ENCODE data around the gene SERINC4.

SERINC4 gene

DNA sequence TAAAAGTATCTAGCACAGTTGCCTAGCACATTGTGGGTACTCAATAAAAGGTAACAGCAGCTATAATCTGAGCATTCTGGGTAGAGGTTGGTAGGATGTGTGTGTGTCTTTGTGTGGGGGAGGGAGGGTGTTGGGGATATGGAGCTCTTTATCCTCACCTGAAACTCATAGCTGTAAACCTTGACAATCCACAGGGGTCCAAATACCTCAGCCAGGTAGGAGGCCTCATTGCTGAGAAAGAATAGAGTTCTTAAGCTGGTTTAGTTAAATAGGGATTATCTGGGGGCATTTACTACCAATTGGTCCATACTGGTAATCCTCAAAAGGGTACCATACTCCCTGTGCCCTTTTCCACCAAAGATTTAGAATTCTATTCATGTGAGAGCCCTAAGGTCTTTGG lies 4.0 kb downstream of the SERINC4 start:
- DNase-seq, result no peak

DNA sequence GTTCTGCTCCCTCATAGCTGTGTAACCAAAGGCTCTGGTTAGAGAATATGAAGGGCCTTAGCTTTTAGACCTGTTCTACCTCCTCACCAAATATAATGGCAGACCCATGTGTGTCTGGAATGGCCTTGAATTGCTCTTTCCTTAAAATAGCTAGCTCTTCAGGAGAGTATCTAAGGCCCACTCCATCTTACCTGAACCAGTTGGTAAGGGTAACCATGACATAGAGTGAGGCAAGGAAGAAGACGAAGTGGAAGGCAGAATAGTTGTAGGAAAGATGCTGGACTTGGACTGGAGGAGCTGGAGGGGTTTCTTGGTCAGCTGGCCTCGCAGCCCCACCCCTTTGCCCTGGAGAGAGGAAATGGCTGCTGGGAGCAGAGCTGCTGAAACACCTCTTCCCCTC lies 4.8 kb downstream of the SERINC4 start:
- no peak for DNase-seq

DNA sequence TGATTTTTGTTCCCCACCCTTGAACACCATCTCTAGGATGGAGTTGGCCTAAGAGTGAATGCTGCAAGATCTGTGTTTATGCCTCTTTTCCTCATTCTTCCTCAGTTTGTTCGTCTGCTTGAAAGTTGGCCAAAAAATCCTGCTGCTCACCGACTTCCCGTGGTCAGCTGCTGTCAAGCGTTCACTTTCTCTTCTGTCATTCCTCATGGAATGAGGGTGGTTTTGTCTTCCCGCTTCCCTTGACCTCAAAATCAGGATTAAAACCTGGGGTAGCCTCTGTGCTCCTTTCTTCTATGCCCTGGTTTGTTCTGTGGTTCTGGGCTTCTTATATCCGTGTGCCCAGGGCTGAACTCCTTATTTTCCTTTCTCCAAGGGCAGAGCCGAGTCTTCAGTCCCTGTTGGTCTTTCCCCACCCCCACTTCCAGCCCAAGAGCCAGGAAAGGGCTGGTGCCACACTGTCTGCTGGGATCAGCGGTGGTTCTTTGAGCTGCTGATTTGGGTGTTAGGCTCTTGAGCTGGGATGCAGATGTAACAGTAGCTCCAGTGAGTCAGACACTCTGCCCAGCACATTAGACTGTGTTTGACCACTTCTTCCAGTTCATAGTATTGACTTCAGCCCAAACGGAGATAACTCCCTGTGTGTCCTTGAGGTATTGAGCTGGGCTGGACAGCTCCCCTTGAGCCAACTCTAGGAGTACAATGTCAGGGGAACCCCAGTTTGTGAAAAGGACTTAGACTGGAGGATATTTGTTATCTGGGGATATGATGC lies 5.6 kb downstream of the SERINC4 start:
- DNase-seq, result no peak

GRCh38 chr15:43793647-43794046 lies 6.4 kb downstream of the SERINC4 start:
- no peak for DNase-seq

DNA sequence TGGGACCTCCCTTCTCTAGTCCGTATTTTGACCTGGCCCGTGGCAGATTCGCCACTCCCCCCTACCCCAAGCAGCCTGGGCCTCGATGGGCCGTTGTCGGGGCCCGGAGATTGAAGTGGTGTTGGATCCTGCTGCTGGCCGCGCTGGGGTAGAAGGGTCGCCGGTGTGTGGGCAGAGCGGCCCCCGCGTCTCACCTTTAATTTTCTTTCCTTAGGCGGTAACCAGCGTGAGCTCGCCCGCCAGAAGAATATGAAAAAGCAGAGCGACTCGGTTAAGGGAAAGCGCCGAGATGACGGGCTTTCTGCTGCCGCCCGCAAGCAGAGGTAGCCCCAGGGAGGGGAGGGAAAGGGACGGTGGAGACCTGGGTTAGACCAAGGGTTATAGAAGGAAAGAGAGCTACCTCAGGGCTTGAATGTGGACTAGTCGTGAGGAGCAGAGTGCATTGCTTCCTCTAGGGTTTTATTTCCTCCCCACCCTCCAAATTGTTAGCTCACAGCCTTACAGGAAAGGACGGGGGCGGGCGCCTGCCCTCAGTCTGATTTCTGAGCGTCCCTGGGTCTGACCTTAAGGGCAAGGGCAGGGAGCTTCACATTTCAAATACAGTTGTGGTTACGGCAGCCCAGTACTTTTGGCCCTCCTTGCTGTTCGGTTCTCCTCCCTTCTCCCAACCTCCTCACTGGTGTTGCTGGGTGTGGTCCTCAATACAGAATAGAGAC lies 7.1 kb downstream of the SERINC4 start:
- peak in 1 of 2 experiments; percentile 1 for DNase-seq

DNA sequence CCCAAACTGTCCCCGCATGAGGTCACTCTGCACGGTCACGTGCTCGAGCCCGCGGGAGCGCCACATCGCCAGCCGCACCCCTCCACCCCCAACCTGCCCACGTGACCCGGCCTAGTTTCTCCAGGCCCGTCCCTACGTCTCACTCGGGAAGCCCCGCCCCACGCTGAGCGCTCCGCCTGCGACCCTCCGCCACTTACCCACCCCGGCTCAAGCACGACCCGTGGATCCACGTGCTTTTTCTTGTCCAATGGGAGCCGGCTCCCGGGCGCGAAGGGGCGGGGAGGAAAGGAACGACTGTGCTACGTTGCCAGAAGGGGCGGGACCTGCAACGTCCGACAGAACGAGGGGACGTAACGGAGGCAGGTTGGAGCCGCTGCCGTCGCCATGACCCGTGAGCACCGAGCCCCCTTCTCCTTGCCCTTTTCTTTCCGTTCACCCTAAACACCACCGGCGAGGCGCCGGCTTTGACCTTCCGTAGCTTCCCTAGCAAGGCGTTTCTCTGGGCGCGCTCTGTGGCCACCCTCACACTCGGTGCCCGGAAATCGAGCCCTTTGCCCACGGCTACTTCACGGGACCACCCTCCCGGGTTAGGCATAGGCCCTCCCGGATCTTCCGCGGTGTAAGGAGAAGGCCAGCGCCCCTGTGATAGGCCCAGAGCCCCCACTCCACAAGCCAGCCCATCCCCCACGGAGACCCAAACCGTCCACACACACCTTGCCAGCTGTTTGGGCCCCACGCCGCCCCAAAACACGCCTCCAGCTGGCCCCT lies 7.8 kb downstream of the SERINC4 start, which contains the start of gene SERF2:
Gene SERF2, plus strand, starts transcription at position 328 of the 768 bp plus-strand sequence. Its CDS starts 57 bp downstream, at position 385.
- peak; percentile 99 for DNase-seq

GRCh38 chr15:43789409-43789808 lies 10.6 kb downstream of the SERINC4 start:
- DNase-seq, result no peak

DNA sequence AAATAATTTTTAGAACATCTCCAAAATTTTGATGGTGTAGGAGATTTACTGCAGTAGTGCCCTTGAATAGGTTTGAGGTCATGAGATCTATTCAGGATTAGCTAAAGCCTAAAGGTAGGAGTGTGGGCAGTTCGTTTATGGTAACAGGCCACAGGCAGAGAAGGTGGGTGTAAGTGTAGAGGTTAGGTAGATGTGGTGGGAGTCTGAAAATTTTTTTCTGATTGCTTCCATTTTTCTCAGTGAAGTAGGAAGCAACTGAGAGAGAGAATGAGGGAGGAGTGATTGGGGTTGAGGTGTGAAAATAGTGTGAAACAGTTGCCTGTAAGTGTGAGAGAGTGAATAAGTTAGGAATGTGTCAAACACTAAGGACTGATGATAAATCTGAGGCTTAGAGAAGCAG lies 21.0 kb downstream of the SERINC4 start:
- DNase-seq, result no peak

GRCh38 chr15:43777267-43777914 lies 22.6 kb downstream of the SERINC4 start:
- DNase-seq, result peak; percentile 85 to 88

DNA sequence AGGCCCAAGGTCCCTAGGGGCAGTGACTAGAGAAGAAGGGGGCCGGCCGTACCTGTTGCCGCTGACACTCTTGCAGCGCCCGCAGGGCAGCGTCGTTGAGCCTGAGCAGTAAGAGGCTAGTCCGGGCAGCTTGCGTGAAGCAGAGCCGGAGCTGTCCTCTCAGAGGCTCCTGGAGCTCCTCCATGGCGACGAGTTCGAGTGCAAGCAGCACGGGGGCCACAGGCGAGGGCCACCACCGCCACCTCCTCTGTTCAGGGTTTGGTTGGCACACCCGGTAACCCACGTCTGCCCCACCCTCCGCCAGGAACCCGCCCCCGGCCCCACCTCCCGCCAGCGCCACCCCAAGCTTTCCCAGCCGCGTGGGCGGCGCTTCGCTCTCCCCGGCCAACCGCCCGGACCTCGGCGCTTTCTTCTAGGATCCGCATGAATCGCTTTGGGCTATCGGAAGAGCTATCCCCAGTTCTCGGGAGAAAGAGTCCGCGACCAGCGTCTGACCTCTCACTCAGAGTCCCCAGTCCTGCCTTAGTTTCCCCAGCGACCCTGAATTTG lies 23.2 kb downstream of the SERINC4 start, which contains the start of gene ELL3:
Gene ELL3, minus strand, starts transcription at position 249 of the 549 bp plus-strand sequence. Its CDS starts 65 bp downstream, at position 184.
- DNase-seq, result peak; percentile 69 to 85

GRCh38 chr15:43776101-43776717 lies 23.8 kb downstream of the SERINC4 start:
- DNase-seq, result peak in 1 of 2 experiments; percentile 8

DNA sequence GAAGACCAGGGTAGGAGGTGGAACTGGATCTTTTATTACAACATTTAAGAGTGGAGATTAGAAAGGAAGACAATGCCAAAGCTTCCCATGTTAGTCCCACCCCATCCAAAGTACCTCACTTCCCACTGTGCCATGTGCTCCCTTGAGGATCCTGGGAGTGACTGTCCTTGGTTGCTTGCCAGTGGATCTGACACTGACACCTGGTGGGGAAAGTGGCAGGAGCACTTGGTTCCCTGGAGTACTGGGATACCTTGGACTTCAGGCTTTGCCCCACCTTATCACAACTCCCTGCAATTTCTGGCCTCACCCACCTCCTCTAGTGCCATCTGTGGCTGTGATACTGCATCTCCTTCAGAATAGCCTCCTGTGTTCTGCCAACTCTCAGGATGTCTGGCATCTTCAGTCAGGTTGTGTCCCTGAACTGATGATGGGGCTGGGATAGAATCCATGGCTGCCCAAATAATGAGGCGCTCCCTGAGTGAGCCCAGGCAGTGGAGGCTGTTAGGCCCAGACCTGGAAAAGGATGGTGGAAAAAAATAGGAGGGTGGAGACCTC lies 24.5 kb downstream of the SERINC4 start:
- peak; percentile 57 to 80 for DNase-seq

DNA sequence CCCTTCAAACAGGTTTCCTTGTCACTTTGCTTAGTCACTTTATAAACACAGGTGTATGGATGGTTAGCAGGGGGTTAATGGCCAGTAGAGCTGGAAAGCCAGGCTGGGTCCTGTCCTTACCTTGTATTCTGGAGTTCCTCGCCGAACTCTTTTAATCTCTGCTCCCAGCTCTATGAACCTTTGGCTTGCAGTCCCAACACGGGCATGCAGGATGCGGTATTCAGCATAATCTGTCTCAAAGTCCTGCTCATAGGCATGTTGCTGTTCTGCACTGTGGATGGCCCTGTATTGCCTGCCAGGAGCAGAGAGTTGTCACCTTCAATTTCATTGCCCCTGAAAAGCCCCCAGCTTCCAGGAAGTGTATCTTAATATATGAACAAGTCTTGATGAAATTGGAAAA lies 26.0 kb downstream of the SERINC4 start:
- no peak for DNase-seq

DNA sequence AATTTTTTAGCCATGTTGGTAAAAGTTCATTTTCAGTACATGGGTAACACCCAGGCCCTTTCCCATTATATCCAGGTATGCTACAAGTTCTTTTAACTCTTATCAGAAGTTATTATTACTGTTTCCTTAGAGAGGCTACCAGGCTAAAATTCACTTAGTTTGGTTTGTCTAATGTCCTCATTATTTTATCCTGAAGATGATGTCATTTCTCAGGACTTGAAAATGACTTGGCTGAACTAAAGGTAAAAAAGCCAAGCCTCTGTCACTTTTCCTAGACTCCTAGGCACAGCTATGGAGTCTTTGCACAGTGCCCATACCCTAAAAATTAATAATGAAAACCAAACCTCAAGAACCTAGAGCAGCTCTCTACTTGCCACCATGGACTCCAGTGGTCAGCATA lies 27.4 kb downstream of the SERINC4 start:
- no peak for DNase-seq

- no peak for DNase-seq
Observed at GRCh38 chr15:43771816-43772215, 28.2 kb downstream of the SERINC4 start.

DNA sequence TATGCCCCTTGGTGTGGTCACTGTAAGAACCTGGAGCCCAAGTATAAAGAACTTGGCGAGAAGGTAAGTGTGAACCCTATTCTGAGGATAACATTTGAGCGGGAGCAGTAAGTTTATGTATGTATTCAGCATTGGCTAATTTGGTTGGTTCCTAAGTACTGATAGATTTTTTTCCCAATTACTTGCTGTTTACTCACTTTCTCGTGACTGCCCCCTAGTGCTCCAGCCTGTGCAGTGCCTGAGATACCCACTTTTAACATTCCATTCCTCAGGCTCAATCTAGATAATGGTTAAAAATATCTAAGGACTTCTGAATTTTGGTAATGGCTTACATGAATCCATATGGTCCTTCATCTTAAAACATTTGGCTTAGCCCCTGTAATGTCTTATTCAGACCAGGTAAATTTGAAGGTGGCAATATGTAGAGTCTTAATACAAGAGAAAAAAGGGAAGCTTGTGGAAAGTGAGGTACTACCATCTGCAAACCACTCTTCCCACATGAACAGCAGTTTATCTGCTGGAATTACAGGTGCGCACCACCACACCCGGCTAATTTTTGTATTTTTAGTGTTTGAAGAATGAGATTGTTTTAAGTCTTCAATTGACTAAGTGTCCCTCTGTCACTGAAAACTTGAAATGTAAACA lies 30.3 kb downstream of the SERINC4 start:
- peak; percentile 44 to 56 for DNase-seq

DNA sequence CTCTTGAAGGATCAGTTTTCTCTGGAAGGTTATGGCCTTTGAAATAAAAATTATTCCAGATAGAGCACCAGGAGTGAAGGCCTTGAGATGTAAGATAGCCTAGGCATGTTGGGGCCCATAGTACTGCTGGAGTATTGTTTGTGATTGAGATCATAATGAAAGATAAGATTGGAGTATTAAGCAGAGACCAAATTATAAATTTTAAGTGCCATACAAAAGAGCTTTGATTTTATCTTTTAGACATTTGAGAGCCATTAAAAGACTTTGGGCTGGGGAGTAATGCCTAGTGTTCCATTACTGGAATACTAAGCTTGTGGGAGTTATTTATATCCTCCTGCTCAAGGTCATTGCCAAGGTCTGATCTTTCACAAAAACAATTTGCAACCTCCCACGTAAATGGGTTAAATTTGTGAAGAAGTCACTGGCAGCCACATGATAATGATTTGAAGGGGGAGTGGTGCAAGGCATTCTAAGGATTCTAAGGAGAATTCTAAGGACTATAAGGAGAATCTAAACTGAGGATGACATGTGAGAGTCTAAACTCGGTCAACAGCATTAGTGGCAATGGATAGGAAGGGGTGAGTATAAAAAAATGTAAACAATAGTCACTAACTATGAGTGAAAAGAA lies 36.1 kb downstream of the SERINC4 start:
- DNase-seq, result no peak

GRCh38 chr15:43762824-43763223 lies 37.2 kb downstream of the SERINC4 start:
- no peak for DNase-seq

DNA sequence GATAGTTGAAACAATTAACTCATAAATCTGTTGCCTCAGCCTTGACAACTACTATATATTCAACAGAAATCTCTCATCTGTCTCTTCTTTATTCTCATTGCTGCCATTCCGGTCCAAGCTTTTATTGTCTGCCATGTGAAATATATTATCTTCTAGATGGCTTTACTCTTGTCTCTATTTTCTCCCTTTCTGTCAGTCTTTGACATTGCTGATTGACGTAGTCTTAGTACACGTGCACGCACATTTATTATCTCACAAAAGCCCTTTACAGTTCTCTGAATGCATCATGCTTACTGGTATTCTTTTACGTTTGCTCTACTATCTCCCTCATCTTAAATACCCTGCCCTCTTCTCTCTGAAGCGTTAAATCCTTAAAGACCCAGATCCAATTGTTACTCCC lies 48.1 kb downstream of the SERINC4 start:
- no peak for DNase-seq

GRCh38 chr15:43749690-43750345 lies 50.2 kb downstream of the SERINC4 start:
- no peak for DNase-seq
